Measurements from ENCODE around the gene CALML5.

Gene CALML5

GRCh38 chr10:5515948-5516761, 16.8 kb upstream of the CALML5 start:
- no peak for DNase-seq (ENCODE audit: low spot score)

- DNase-seq (ENCODE audit: low spot score): no peak
These were observed 15.0 kb upstream of the CALML5 start for GRCh38 chr10:5514226-5514850.

- no peak for DNase-seq (ENCODE audit: low spot score)
These were observed 13.7 kb upstream of the CALML5 start for GRCh38 chr10:5512881-5513612.

GRCh38 chr10:5512331-5512730, 13.0 kb upstream of the CALML5 start:
- DNase-seq (ENCODE audit: low spot score): no peak

- DNase-seq (ENCODE audit: low spot score): no peak
These were observed 12.5 kb upstream of the CALML5 start for GRCh38 chr10:5511885-5512280.

- DNase-seq (ENCODE audit: low spot score): no peak
These were observed 12.0 kb upstream of the CALML5 start for GRCh38 chr10:5511231-5511884.

- no peak for DNase-seq (ENCODE audit: low spot score)
These were observed 11.1 kb upstream of the CALML5 start for GRCh38 chr10:5510281-5511072.

GRCh38 chr10:5509691-5510090, 10.3 kb upstream of the CALML5 start:
- no peak for DNase-seq (ENCODE audit: low spot score)

GRCh38 chr10:5509236-5509635, 9.9 kb upstream of the CALML5 start:
- DNase-seq (ENCODE audit: low spot score): no peak

- DNase-seq (ENCODE audit: low spot score): no peak
These were observed 9.4 kb upstream of the CALML5 start for GRCh38 chr10:5508786-5509185.

- no peak for DNase-seq (ENCODE audit: low spot score)
These were observed 8.8 kb upstream of the CALML5 start for GRCh38 chr10:5508161-5508604.

GRCh38 chr10:5507649-5508131, 8.3 kb upstream of the CALML5 start:
- DNase-seq (ENCODE audit: low spot score): no peak

- DNase-seq (ENCODE audit: low spot score): no peak
These were observed 7.6 kb upstream of the CALML5 start for GRCh38 chr10:5506751-5507648.

GRCh38 chr10:5506246-5506645, 6.9 kb upstream of the CALML5 start:
- no peak for DNase-seq (ENCODE audit: low spot score)

GRCh38 chr10:5504146-5505072, 5.0 kb upstream of the CALML5 start:
- DNase-seq (ENCODE audit: low spot score): no peak

GRCh38 chr10:5503477-5503835, 4.1 kb upstream of the CALML5 start:
- DNase-seq (ENCODE audit: low spot score): no peak

GRCh38 chr10:5502571-5503476, 3.5 kb upstream of the CALML5 start:
- DNase-seq (ENCODE audit: low spot score): no peak

- DNase-seq (ENCODE audit: low spot score): no peak
These were observed 2.7 kb upstream of the CALML5 start for GRCh38 chr10:5502061-5502521.
